Daoy (cell line): ENCODE data around the gene SLC30A2. TPM values are rescaled to one million over a fixed set of nuclear protein-coding genes. Genes with fewer than 3 reads are reported as not detected.

Experiments
- DNase-seq: peaks from one replicate; pipeline ENCODE4 v3.0.0-alpha.2; 2015; ENCODE audit warnings: low read depth
- total RNA-seq: library from RNA; depleted of rRNA; stranded (reverse); fragments of >200 nt; shearing (Covaris generic); gene quantifications from 2 replicates; pipeline ENCODE4 v1.2.3, GENCODE V29; 2014; rRNA removed

SLC30A2 gene
- total RNA-seq, 1 experiment from 2014 or later: not detected

DNA sequence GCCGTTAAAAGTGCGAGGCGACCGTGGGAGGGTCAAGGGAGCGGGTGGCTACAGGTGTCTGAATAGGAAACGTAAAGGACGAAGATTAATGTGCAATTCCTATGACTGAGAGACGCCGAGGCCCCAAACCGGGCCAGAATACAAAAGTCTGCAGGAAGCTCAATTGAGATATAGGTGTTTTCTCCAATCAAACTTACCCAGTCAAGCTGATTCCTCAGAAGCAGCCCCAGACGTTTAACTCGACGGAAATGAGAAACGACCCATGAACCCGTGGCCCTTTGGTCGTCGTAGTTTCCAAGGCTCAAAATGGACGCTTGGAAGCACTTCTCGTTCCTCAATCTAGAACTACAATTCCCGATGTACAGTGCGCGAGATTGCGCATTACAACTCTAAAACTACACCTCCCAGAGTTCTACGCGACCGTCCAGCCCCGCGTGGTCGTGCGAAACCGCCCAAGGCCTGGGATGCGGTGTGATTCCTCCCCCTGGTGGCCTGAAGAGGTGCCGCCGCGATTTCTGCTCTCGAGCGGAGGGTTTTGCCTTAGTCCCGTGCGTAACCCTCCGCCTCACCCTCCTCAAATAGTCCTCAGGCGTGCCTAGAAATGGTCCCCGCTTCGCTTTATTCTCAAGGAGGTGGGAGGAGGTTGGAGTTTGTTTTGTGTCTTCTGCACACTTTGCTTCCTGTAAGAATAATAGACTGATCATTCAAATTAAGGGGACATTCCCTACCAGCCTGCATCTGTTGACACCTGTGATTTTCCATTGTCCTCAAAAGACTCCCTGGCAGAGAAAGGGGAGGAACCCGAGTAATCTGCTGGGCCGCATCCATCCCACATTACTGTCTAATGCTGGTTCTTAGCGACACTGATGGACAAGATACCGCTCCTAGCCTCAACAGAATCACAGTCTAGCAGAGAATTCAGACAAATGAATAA lies 47.8 kb downstream of the SLC30A2 start, which contains the start of gene PAFAH2:
PAFAH2 (minus strand) TSS at position 236 of the 934 bp plus-strand sequence. CDS start 7,247 bp downstream, outside the sequence.
- peak; percentile 99 for DNase-seq

DNA sequence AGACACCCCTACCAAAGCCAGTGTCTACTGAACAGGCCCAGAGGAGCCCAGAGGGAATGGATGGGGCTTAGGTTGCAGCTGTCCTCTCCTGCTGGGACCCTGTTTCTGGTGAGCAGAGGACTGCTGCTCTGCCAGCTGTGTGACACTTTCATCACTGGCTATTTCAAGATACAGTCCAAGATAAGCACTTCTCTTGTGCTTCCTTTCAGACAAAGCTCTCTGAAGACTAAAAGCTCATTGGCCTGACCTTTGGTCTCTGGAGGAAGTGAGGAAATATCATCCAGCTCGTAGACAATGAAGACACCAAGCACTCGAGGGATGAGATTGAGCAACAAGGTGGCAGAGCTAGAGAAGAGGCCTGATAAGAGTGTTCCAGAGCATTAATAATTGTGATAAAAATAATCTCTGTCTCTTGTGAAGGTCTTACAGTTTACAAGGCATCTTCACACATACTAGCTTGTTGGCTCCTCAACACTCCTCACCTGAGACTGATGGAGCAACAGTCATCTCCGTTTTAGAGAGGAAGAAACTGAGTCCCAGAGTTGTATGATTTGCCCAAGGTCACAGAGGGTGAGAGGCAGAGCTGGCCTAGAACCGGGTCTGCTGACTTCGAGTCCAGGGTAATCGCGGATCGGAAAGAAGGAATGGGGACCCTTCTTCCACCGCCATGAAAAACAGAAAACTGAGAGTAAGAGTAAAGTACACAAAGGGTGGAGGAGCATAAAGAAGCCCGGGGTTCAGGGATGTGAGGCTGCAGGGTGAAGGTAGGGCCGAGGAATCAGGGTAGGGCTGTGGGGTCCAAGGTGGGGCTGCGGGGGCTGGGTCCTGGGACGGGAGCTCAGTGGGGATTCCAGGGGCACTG lies 48.7 kb downstream of the SLC30A2 start:
- DNase-seq: no peak

DNA sequence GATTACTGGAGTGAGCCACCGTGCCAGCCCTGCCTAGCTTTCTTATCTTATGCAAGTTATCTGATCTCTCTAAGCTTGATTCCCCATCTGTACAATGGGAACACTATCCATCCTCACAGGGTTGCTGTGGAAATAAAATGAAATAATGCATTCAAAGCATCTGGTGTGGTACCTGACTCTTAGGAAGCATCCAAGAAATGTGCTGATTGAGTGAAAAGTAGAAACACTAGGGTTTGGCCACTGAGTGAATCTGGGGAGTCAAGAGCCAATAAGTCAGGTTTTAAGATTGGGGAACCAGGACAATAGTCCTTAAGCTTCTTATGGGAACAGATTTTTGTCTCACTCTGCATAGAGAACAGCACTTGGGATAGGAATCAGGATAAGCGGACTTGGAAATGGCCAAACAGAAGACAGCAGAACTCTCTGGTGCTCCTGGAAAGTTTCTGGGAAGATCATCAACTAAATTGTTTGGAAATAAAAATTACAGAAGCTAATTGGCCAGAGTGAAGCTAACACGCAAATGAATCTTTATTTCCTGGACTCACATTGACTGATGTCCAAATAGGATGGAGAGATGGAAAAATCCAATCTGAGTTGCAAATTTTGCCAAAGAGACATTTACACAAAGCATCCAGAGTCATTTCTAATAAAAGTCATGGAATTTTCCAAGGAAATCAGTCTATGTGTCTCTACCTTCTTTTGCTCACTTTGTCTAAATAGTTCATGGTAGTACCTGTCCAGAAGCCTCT lies 51.3 kb downstream of the SLC30A2 start:
- no peak for DNase-seq

DNA sequence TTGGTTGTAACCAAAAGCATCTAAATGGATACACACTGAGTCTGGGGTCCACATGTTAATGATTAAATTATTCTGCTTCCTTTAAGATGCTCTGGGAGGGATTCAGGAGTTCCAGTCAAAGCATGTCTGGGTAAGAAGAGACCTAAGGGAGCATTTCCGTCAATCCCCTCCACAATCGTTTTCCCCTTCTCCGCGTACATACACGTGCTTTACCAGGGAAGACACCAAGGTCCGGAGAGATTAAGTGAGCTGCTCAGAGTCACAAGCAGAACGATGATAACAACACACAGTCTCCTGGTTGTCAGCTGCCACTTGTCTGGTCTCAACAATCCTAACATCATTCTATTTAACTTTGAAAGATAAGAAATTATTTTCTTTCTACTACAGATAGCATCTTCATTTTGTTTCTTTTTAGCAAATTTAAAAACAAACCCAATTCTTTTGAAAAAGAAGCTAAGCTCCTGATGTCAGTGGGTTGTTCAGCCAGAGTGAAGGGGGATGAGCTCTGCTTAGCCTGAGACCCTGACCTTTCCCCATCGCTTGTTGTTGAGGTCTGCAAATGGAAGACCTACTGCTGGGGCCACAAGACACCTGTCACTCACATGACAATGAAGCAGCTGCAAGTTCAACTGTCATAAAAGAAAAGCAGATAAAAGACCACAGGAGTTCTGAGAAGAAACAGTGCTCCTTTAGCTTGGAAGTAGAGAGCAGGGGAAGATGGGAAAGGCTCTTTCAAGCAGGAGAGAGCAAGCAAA lies 52.5 kb downstream of the SLC30A2 start:
- DNase-seq: no peak

DNA sequence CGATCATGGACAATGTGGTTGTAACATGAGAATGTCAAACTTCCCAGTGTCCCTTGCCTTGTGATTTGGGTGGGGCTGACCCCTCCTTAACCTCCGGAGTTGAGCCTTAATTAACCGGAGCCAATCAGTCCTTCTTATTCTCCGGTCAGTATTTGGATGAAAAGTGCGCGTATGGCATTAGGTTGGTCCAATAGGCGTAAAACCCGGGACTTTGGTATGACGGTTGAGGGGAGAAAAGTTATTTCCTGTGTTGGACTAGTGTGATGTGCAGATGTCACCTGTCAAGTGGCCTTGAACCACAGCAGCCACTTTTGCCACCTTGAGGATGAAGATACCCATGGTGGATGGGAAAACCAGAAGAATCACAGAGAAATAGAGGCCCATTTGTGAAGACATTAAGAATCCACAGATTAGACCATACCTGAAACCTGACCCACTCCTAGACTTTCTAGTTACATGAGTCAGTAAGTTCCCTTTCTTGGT lies 53.2 kb downstream of the SLC30A2 start:
- DNase-seq: no peak

DNA sequence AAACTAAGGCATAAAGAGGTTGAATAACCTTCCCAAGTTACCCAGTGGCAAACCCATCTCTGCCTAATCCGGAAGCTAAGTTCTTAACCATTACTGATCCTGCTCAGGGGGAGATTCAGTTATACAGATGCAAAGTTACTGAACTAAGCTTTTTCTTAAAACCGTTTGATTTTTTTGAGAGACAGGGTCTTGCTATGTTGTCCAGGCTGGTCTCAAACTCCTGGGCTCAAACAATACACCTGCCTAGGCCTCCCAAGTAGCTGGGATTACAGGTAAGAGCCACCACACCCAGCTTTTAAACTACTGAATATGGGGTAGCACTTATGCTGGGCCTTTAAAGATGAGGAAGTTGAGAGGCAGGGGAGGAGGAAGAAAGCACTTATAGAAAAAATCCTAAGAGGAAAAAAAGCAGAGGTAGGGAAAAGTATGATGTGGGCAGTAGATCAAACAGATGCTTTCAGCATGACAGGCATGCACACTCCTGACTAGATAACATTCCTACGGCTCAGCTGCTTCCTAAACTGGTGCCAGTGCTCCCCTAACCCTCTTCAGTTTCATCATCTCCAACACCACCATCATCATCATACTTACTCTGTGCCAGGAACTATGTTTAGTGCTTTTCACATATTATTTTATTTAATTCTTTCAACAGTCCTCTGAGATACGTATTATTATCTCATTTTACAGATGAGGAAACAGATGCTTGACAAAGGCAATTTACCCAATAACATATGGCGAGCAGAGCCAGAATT lies 53.8 kb downstream of the SLC30A2 start:
- DNase-seq: no peak

DNA sequence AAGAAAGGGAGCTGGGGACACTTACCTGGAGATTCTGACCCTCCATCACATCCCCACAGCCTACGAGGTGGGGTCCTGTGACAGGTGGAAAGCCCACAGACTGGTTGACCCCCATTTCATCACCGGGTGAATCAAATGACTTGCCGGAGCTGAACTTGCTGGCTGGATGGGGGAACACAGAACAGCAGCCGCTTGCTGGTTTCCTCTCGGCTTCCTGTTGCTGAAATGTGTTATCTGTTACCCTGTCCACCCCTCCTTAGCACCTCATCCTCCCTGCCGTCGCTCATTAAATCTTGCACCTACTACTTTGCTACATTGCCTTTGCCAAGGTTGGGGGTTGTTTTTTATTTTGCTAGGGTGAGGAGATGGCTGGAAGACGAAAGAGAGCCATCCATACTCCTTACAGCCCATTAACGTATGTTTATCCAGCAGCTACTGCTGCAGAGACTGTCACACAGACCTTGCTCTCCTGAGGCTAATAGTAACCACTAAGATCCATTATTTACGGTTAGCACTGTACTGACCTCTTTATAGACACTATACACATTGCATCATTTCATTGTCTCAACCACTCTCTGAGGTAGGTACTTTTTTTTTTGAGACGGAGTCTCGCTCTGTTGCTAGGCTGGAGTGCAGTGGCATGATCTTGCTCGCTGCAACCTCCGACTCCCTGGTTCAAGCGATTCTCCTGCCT lies 55.1 kb downstream of the SLC30A2 start:
- no peak for DNase-seq

DNA sequence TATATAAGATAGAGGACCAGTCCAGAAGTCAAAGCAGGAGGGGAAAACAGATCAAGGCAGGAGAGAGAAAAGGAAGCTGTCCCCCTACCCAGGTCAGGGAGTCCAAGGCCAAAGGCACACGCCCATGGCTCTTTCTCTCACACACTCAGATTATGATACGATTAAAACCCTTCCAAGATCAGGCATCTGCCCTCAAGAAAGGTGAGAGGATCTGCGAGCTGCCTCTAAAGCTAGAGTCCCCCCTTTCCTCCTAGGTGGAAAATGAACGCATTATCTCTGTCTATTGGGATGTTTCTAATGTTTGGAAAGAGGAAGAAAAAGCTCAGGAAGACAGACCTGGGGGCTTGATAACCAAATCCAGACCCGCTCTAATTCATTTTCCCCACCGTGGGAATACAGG lies 55.7 kb downstream of the SLC30A2 start:
- DNase-seq: no peak

DNA sequence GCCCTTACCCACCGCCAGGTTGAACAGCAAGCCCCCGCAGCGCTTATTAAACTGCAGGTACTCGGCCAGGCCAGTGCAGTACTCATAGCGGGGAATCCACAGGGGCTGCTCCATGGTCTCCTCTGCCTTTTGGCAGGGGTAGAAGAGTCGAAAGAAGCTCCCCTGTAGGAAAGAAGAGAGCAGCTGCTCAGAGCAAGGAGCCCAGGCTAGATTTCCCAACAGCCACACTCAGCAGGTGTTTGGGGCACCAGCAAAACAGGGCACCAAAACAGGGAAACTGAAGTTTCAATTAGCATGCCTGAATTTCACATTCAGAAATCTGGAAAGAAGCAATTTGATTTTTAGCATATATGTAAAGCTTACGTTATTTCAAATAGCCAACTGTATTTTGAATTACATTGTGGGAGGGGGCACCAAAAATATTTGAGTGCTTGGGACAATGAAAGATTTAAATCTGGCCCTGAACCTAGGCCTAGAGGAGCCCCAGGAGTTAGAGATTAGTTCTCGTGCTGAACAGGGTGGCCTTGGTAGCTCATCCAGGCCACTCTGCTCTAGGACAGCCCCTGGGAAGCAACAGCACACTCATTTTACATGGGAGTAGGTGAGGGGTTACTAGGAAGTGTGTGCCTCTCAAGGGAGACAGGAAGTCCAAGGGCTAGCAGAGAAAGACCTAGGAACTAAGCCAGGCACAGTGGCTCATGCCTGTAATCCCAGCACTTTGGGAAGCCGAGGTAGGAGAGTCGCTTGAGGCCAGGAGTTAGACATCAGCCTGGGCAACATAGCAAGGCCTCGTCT lies 56.3 kb downstream of the SLC30A2 start:
- peak; percentile 72 for DNase-seq

DNA sequence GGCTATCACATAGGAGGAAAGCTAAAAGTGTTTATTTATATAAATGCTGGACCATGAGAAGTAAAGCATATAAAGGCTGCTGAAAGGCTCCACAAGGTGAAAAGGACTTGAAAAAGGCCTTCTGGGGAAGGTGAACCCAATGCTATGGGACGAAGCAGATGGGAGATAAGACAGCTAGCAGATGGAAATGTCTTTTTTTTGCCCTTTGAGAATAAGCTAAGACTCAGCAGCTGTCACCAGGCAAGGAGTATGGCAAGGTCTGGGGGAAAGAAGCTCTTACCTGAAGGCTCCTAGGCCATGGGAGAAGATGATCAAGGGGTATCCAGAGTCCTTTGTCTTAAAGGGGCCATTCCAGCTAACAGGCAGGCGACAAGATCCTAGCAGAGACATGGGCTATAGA lies 58.0 kb downstream of the SLC30A2 start:
- no peak for DNase-seq

Other genes with a start within 250 kb of the SLC30A2 start
- gene SELENON, start 245.9 kb downstream of the SLC30A2 start, total RNA-seq: 12.2 and 16.9 TPM in 2 replicates
- 30.7 and 41.7 TPM in 2 replicates for gene MTFR1L, start 226.2 kb downstream of the SLC30A2 start, total RNA-seq
- gene AUNIP, start 186.7 kb downstream of the SLC30A2 start, total RNA-seq: 9.4 and 20.4 TPM in 2 replicates
- 6.1 and 7.9 TPM in 2 replicates for gene PAQR7, start 170.4 kb downstream of the SLC30A2 start, total RNA-seq
- gene STMN1, start 139.7 kb downstream of the SLC30A2 start, total RNA-seq: 307 and 396 TPM in 2 replicates
- 7.7 and 9.0 TPM in 2 replicates for gene PAFAH2, start 48.1 kb downstream of the SLC30A2 start, total RNA-seq
- gene EXTL1, start 24.3 kb downstream of the SLC30A2 start, total RNA-seq: 0.06 and 0.15 TPM in 2 replicates
- gene TRIM63, start 21.5 kb upstream of the SLC30A2 start, total RNA-seq: not detected in 2 replicates
- gene PDIK1L, start 65.7 kb upstream of the SLC30A2 start, total RNA-seq: 9.4 and 12.2 TPM in 2 replicates
- 0.51 TPM in 1 of 2 replicates, not detected in the other for gene FAM110D, start 113.0 kb upstream of the SLC30A2 start, total RNA-seq
- gene C1orf232, start 122.8 kb upstream of the SLC30A2 start, total RNA-seq: not detected in 2 replicates
- gene ZNF593, start 123.8 kb upstream of the SLC30A2 start, total RNA-seq: 14.5 and 39.7 TPM in 2 replicates
- gene ZNF593OS, start 125.7 kb upstream of the SLC30A2 start, total RNA-seq: not detected in 2 replicates
- gene CNKSR1, start 131.4 kb upstream of the SLC30A2 start, total RNA-seq: 1.3 TPM in 2 replicates
- gene CATSPER4, start 144.5 kb upstream of the SLC30A2 start, total RNA-seq: not detected in 2 replicates
- gene CEP85, start 188.1 kb upstream of the SLC30A2 start, total RNA-seq: 27.4 and 34.5 TPM in 2 replicates
- 50.6 and 66.8 TPM in 2 replicates for gene SH3BGRL3, start 234.0 kb upstream of the SLC30A2 start, total RNA-seq